Upper lobe of right lung (tissue), 1 donor: ENCODE results near the gene HDDC2. TPM values are rescaled to one million over a fixed set of nuclear protein-coding genes. Genes with fewer than 3 reads are reported as not detected.

Experiments
- ATAC-seq: fragments of 200-7000 bp; cut with Tn5 transposase; one replicate; pipeline ENCODE4 v1.9.1; 2020; ENCODE audit warnings: mild to moderate bottlenecking, moderate library complexity
- DNase-seq: peaks from one replicate; pipeline ENCODE4 v3.0.0-alpha.2; 2020
- H3K27ac ChIP-seq: fragments of 200-600 bp; one replicate; pipeline ENCODE4 v1.8.0; 2022
- H3K27me3 ChIP-seq: fragments of 200-600 bp; one replicate; pipeline ENCODE4 v1.8.0; 2022; ENCODE audit warnings: mild to moderate bottlenecking
- H3K36me3 ChIP-seq: fragments of 200-600 bp; one replicate; pipeline ENCODE4 v1.8.0; 2022
- H3K4me1 ChIP-seq: fragments of 200-600 bp; one replicate; pipeline ENCODE4 v1.8.0; 2022
- H3K4me3 ChIP-seq: fragments of 200-600 bp; one replicate; pipeline ENCODE4 v1.8.0; 2022; ENCODE audit warnings: mild to moderate bottlenecking
- H3K9me3 ChIP-seq: fragments of 200-600 bp; one replicate; pipeline ENCODE4 v1.8.0; 2022
- intact Hi-C: fragments of 100-400 bp; cut with DNase I; formaldehyde crosslinking; loops from one replicate; pipeline ENCODE4 v1.11.0; 2022
- long read RNA-seq: library from polyadenylated mRNA; unstranded; transcript quantifications from one replicate; pipeline ENCODE4 v2.0.0, GENCODE V29; 2021
- total RNA-seq: library from RNA; stranded (reverse); fragmentation: NEBNext Ultra II Directional; extraction: Animal tissue kit (Norgen Biotek cat#: 25700); gene quantifications from one replicate; pipeline ENCODE4 v1.2.1, GENCODE V29; 2021
- TF ChIP-seq, protein P1 (sequence below): fragments of 200-600 bp; IDR thresholded peaks from one replicate; pipeline ENCODE4 v1.8.0; 2022; ENCODE audit warnings: antibody characterized with exemption
- donor health status: DM: no; HTN: yes; CAD: no; lungs with severe emphysema.

Gene HDDC2, protein sequence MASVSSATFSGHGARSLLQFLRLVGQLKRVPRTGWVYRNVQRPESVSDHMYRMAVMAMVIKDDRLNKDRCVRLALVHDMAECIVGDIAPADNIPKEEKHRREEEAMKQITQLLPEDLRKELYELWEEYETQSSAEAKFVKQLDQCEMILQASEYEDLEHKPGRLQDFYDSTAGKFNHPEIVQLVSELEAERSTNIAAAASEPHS
- 51.7 TPM for total RNA-seq
- long read RNA-seq, transcript HDDC2-202 (6 exons, 918 nt): major isoform, 23 of 50 reads
- long read RNA-seq, transcript HDDC2-201 (5 exons, 1,350 nt): minor isoform, 17 of 50 reads
- long read RNA-seq, partial matches to known transcripts: 1 of 50 reads
- long read RNA-seq, other reads (novel, unspliced or antisense): 9 of 50 reads

DNA sequence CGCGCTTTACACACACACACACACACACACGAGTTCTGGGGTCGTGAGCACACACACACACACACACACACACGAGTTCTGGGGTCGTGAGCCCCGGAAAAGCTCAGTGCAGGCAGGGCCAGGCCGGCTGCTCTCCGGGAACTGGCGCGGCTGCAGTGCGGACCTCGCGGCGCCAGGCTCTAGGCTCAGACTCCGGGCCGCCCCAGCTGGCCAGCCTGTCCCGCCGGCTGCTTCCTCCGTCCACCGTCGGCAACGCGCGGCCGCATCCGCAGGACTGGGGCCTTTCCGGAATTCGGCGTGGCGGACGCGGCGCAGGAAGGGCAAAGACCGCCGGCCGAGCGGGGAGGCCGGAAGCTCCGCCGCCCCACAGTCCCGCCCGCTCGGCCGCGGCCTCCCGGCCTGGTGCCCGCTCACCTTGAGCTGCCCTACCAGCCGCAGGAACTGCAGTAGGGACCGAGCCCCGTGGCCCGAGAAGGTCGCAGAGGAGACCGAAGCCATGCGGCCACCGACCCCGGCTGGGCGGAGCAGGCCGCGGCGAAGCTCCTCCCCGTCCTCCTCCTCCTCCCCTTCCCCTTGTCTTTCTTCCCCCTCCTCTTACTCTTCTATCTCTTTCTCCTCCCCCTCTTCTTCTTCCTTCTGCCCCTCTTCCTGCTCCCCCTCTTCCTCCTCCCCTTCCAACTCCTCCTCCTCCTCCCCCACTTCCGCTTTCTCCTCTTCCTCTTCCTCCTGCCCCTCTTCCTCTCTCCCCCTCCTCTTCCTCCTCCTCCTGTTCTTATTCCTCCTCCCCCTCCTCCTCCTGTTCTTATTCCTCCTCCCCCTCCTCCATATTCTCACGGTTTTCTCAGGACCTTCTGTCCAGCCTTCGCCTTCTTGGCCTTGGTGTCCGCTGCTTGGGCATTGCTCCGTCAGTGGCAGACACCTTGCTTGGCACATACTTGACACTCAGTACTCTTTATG is at the start of gene HDDC2:
TSS of gene HDDC2 (minus strand) at position 533 of the 957 bp plus-strand sequence. CDS start at position 498, 35 bp downstream.
- TF ChIP-seq, protein P1, sequence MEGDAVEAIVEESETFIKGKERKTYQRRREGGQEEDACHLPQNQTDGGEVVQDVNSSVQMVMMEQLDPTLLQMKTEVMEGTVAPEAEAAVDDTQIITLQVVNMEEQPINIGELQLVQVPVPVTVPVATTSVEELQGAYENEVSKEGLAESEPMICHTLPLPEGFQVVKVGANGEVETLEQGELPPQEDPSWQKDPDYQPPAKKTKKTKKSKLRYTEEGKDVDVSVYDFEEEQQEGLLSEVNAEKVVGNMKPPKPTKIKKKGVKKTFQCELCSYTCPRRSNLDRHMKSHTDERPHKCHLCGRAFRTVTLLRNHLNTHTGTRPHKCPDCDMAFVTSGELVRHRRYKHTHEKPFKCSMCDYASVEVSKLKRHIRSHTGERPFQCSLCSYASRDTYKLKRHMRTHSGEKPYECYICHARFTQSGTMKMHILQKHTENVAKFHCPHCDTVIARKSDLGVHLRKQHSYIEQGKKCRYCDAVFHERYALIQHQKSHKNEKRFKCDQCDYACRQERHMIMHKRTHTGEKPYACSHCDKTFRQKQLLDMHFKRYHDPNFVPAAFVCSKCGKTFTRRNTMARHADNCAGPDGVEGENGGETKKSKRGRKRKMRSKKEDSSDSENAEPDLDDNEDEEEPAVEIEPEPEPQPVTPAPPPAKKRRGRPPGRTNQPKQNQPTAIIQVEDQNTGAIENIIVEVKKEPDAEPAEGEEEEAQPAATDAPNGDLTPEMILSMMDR: no peak
- no peaks in the 10 kb centered on the region for H3K27me3 ChIP-seq
- H3K4me1 ChIP-seq: peaks cover 21% of the 10 kb centered on the region
- H3K9me3 ChIP-seq: no peaks in the 10 kb centered on the region
- intact Hi-C loops: no loop called here
- ATAC-seq (peak; percentile 93), DNase-seq (peak; percentile 91)
- peak within 1 kb of the TSS; percentile 72 for H3K4me3 ChIP-seq
- H3K36me3 ChIP-seq: peaks cover 27% of the 10 kb centered on the region
- peak within 1 kb of the TSS; percentile 86 for H3K27ac ChIP-seq

DNA sequence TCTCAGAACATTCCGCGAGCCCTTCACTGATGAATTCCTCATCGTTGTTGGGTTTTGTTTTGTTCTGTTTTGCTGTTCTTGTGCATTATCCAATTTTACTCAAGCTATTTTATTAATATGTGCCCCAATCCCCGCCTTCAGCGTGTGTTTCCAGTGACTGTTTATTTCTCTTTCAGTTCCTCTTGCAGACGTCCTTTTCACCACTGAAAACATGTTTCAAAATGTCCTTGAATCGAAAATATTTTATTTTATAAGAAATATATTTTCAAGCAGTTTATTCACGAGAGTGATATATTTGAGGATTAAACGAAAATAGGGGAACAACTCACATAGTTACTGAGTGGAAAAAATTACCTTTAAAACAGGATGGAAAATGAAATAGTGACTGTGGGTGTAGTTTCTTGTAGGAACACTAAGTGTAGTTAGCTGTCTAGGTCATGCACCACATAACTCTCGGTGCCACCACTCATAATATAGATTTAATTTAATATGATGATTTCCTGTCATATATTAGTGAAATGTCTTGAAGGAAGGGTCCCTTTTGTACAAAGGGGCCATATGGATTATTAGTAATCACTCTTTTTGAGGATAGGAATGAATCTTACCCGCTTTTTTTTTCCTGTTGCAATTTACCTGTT is 45.3 kb upstream of the HDDC2 start:
- no peaks in the 10 kb centered on the region for H3K36me3 ChIP-seq
- H3K9me3 ChIP-seq: no peaks in the 10 kb centered on the region
- no peak overlapping the region for H3K4me3 ChIP-seq
- DNase-seq (no peak), ATAC-seq (no peak)
- peaks cover 8% of the 10 kb centered on the region for H3K4me1 ChIP-seq
- TF ChIP-seq, protein P1: no peak
- H3K27ac ChIP-seq: no peak overlapping the region
- no peaks in the 10 kb centered on the region for H3K27me3 ChIP-seq
- intact Hi-C loops: no loop called here

- intact Hi-C loops: no loop called here
- TF ChIP-seq, protein P1: no peak
- H3K36me3 ChIP-seq: no peaks in the 10 kb centered on the region
- ATAC-seq (no peak), DNase-seq (no peak)
- peak overlapping the region; percentile 11 for H3K27ac ChIP-seq
- no peaks in the 10 kb centered on the region for H3K9me3 ChIP-seq
- H3K4me3 ChIP-seq: no peak overlapping the region
- no peaks in the 10 kb centered on the region for H3K27me3 ChIP-seq
- peaks cover 8% of the 10 kb centered on the region for H3K4me1 ChIP-seq
Observed at GRCh38 chr6:125346201-125346925, 44.6 kb upstream of the HDDC2 start.

GRCh38 chr6:125341460-125341859 is 39.7 kb upstream of the HDDC2 start:
- DNase-seq: no peak
- no peaks in the 10 kb centered on the region for H3K9me3 ChIP-seq
- H3K27ac ChIP-seq: no peak overlapping the region
- TF ChIP-seq, protein P1: no peak
- peaks cover 8% of the 10 kb centered on the region for H3K4me1 ChIP-seq
- H3K27me3 ChIP-seq: no peaks in the 10 kb centered on the region
- intact Hi-C loops: no loop called here
- H3K4me3 ChIP-seq: no peak overlapping the region
- ATAC-seq: no peak
- H3K36me3 ChIP-seq: no peaks in the 10 kb centered on the region

- DNase-seq (no peak), ATAC-seq (no peak)
- no peaks in the 10 kb centered on the region for H3K36me3 ChIP-seq
- H3K27me3 ChIP-seq: no peaks in the 10 kb centered on the region
- intact Hi-C loops: no loop called here
- H3K4me1 ChIP-seq: peaks cover 4% of the 10 kb centered on the region
- TF ChIP-seq, protein P1: no peak
- no peaks in the 10 kb centered on the region for H3K9me3 ChIP-seq
- no peak overlapping the region for H3K4me3 ChIP-seq
- no peak overlapping the region for H3K27ac ChIP-seq
Observed at GRCh38 chr6:125340991-125341390, 39.2 kb upstream of the HDDC2 start.
